ENCODE measurements around the gene CDC42BPA. TPM values are rescaled to one million over a fixed set of nuclear protein-coding genes. Genes with fewer than 3 reads are reported as not detected.

CDC42BPA gene
- total RNA-seq, 4 donors from 2014 or later: 33.3 to 92.7 (median 39.9) TPM

DNA sequence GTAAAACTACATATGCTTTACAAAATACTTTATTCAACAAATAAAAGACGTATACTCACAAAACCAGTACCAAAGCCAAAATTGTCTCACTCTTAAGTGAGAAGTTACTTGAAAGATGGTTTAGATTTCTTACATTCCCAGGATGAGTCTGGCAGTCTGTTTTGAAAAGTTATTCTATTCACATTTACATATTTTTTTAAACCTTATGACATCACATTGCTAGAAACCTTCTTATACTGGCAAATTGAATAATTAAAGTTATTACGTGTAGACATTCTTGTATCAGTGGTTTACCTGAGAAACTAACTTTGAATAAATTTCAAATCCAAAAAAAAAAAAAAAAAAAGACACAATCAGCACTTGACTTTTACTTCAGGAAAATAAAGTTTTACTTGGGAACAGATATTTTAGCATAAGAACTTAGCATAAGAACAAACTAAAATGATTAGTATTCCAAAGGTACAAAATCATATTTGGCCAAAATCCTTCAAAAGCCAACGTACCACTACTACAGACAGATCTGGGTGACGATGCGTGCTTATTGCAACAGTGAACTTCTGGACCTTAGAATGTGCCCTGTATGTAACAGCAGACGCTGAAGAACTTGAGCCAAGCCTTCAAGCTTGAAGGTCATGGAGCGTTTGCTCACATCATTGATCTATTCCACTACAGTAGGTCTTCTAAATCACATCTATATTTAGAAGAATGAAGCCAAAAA lies 2.5 kb downstream of the CDC42BPA start:
- ATAC-seq (ENCODE audit: low FRiP score) (no peak), DNase-seq (ENCODE audit: low spot score) (no peak)
- TF ChIP-seq, protein P1, sequence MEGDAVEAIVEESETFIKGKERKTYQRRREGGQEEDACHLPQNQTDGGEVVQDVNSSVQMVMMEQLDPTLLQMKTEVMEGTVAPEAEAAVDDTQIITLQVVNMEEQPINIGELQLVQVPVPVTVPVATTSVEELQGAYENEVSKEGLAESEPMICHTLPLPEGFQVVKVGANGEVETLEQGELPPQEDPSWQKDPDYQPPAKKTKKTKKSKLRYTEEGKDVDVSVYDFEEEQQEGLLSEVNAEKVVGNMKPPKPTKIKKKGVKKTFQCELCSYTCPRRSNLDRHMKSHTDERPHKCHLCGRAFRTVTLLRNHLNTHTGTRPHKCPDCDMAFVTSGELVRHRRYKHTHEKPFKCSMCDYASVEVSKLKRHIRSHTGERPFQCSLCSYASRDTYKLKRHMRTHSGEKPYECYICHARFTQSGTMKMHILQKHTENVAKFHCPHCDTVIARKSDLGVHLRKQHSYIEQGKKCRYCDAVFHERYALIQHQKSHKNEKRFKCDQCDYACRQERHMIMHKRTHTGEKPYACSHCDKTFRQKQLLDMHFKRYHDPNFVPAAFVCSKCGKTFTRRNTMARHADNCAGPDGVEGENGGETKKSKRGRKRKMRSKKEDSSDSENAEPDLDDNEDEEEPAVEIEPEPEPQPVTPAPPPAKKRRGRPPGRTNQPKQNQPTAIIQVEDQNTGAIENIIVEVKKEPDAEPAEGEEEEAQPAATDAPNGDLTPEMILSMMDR (IDR thresholded peaks at IDR 0.05): no peak

DNA sequence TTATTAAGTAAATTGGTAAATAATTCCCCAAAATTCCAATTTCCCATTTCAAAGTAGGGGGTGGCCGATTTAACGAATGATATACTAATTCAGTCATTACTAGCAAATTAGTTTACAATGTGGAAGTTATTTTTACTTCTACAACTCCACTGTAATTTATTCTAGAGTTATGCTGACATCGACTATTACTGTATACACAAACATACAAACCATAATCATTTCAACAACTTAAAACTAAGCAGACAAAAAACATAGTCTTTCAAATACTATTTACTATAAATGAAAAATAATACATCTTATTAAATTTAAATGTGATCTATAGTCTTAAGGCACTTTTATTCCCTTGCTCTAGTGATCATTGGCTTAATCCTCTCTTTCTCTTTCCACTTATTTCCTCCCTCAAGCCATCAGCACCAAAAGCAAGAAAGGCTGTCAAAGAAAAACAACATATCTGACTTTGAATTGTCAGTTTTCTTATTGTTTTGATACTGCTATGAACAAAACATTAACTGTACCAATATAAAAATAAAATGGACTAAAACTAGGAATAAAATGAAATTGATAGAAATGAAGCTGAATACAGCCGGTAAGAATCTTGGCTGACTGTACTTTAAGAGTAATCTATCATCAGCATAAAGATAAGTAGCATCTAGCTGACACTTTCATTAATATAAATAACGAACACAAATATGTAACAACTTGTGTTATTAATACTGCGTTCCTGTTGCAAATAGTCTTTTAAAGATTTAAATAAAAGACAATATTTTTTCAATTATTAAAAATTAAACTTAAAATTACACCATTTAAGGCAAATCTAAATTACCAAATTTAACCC lies 4.1 kb downstream of the CDC42BPA start:
- DNase-seq (ENCODE audit: low spot score): no peak
- TF ChIP-seq, protein P1 (IDR thresholded peaks at IDR 0.05): no peak
- no peak for ATAC-seq (ENCODE audit: low FRiP score)

DNA sequence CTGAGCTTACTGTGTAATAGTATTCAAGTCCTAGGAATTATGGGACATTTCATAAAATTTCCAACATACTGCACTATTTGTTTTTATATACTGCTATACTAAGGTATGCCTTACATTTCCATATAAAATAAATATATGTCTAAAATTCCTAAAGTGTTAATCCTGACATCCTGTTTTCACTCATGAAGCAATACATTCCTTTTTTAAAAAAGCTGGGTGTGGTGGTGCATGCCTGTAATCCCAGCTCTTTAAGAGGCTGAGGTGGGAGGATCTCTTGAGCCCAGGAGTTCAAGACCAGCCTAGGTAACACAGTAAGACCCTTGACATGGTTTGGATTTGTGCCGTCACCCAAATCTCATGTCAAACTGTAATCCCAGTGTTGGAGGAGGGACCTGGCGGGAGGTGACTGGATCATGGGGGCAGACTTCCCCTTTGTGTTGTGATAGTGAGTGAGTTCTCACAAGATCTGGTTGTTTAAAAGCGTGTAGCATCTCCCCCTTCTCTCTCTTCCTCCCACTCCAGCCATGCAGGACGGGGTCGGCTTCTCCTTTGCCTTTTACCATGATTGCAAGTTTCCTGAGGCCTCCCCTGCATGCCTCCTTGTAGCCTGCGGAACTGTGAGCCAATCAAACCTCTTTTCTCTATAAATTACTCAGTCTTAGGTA lies 5.8 kb downstream of the CDC42BPA start:
- no peak for ATAC-seq (ENCODE audit: low FRiP score)
- DNase-seq (ENCODE audit: low spot score): no peak
- TF ChIP-seq, protein P1 (IDR thresholded peaks at IDR 0.05): no peak

DNA sequence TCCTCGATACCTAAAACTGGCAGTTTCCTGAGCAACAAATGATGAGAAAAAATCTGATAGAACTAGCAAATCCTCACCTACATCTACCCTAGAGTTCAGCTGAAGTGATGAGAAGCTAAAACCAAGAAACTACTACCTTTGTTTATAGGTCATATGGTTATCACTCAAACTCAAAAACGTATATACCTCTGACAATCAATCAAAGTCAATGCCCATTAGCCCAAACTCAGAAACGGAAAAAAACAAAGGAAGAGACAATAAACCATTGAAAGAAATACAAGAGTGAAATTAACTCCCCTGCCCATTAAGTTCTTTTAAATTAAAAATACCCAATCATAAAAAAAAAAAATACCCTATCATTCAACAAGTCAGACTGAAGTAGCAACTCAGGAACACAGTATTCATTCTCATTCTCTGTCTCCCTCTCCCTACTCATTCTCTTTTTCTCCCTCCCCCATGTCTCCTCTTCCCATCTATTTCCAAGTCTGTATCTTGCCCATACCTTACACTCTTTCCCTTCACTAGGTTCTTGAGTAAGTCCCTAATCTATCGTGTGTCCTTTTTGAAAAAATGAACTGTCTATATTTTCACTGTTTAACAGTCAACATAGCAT lies 6.8 kb downstream of the CDC42BPA start:
- TF ChIP-seq, protein P1 (IDR thresholded peaks at IDR 0.05): no peak
- DNase-seq (ENCODE audit: low spot score) (no peak), ATAC-seq (ENCODE audit: low FRiP score) (no peak)

DNA sequence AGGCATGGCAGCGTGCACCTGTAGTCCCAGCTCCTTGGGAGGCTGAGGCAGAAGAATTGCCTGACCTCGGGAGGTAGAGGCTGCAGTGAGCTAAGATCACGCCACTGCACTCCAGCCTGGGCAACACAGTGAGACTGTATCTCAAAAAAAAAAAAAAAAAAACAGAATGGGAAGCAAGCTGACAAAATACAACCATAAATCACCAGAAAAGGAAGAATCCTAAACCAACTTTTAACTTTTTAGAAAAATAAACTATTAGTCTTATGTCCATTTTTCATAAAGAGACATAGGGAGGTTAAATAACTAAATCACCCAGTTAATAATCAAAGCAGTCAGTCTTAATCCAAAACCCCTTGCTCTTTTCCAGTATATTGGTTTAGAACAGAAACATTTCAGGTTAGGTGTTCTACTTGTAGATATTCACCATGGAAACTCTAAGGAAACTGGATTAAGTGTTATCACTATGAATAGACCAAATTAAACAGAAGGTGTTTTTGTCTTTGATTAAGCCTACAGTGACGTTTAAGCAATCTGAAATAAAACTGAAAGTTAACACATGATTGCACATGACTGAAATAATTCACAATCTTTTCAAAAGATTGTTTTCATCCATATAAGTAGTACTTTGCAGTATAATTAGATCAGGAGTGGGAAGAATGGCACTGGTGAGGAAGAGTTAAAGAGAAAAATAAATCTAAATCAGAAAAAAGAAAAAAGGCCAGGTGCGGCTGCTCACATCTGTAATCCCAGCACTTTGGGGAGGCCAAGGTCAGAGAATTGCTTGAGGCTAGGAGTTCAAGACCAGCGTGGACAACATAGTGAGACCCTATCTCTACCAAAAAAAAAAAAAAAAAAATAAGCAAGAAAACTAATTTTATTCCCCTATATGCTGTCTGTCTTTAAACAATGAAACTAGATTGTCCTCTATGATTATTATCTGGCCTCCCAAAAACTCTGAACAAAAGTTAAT lies 9.6 kb downstream of the CDC42BPA start:
- TF ChIP-seq, protein P1 (IDR thresholded peaks at IDR 0.05): no peak
- DNase-seq (ENCODE audit: low spot score): no peak
- no peak for ATAC-seq (ENCODE audit: low FRiP score)

DNA sequence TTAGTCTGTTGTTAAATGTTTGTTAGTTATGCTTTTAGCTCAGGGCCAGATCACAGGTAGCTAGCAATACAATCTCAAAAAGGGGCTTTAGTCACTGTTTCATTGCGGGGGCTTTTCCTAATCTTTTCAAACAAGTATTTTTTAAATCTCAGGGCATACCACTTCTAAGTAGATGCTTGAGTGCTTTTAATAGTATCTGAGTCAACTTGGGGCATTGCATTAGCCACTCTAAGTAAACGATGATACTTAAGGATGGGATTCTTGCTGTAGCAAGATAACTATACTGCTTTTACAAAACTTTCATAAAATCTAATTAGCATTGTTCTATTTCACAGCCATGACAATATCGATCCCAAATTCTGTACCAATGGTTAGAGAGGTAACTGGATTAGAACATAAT lies 11.6 kb downstream of the CDC42BPA start:
- no peak for DNase-seq (ENCODE audit: low spot score)
- ATAC-seq (ENCODE audit: low FRiP score): no peak
- TF ChIP-seq, protein P1 (IDR thresholded peaks at IDR 0.05): no peak

All from omental fat pad (tissue), 4 donors.